WERI-Rb-1 (cell line): ENCODE measurements around the gene BIN1.
A peak's percentile ranks its signal among the peaks of the same experiment; 100 is the strongest.

Experiments used
- DNase-seq: peaks from one replicate; pipeline ENCODE4 v3.0.0-alpha.2; 2020
- H3K27ac ChIP-seq: fragments of 250-450 bp; sonication (Bioruptor Pico); 2 replicates; pipeline ENCODE4 v1.5.1; 2020; ENCODE audit warnings: mild to moderate bottlenecking, moderate library complexity
- H3K27me3 ChIP-seq: fragments of 250-450 bp; sonication (Bioruptor Pico); 2 replicates; pipeline ENCODE4 v1.5.1; 2021; ENCODE audit warnings: mild to moderate bottlenecking, low read depth, moderate library complexity; ENCODE audit not compliant: insufficient read depth, severe bottlenecking
- H3K36me3 ChIP-seq: fragments of 250-450 bp; sonication (Bioruptor Pico); 2 replicates; pipeline ENCODE4 v1.5.1; 2020; ENCODE audit warnings: mild to moderate bottlenecking, moderate library complexity
- H3K4me3 ChIP-seq: 2 replicates; pipeline ENCODE4 v1.5.1; 2011; ENCODE audit warnings: low read depth, mild to moderate bottlenecking, control low read depth, low read length
- H3K9me3 ChIP-seq: fragments of 250-450 bp; sonication (Bioruptor Pico); 2 replicates; pipeline ENCODE4 v1.5.1; 2021; ENCODE audit warnings: mild to moderate bottlenecking, moderate library complexity; ENCODE audit not compliant: severe bottlenecking
- TF ChIP-seq, protein P1 (sequence below): IDR thresholded peaks from 2 replicates; pipeline ENCODE4 v1.5.1; 2011; ENCODE audit warnings: low read depth, mild to moderate bottlenecking, control low read depth, inconsistent platforms, low read length

The BIN1 gene

GRCh38 chr2:127065299-127065939 is 41.5 kb downstream of the BIN1 start:
- Histone ChIP-seq H3K27ac (peak overlapping the region; percentile 98), H3K4me3 (no peak overlapping the region), H3K36me3 (peaks cover 65% of the 10 kb centered on the region), H3K9me3 (no peaks in the 10 kb centered on the region), H3K27me3 (no peaks in the 10 kb centered on the region)
- no peak for DNase-seq
- TF ChIP-seq, protein P1, sequence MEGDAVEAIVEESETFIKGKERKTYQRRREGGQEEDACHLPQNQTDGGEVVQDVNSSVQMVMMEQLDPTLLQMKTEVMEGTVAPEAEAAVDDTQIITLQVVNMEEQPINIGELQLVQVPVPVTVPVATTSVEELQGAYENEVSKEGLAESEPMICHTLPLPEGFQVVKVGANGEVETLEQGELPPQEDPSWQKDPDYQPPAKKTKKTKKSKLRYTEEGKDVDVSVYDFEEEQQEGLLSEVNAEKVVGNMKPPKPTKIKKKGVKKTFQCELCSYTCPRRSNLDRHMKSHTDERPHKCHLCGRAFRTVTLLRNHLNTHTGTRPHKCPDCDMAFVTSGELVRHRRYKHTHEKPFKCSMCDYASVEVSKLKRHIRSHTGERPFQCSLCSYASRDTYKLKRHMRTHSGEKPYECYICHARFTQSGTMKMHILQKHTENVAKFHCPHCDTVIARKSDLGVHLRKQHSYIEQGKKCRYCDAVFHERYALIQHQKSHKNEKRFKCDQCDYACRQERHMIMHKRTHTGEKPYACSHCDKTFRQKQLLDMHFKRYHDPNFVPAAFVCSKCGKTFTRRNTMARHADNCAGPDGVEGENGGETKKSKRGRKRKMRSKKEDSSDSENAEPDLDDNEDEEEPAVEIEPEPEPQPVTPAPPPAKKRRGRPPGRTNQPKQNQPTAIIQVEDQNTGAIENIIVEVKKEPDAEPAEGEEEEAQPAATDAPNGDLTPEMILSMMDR = no peak

GRCh38 chr2:127064642-127065250 is 42.2 kb downstream of the BIN1 start:
- TF ChIP-seq, protein P1 = no peak
- no peaks in the 10 kb centered on the region for H3K27me3 ChIP-seq
- peaks cover 65% of the 10 kb centered on the region for H3K36me3 ChIP-seq
- no peak overlapping the region for H3K4me3 ChIP-seq
- peak; percentile 95 for DNase-seq
- peak overlapping the region; percentile 98 for H3K27ac ChIP-seq
- no peaks in the 10 kb centered on the region for H3K9me3 ChIP-seq

DNA sequence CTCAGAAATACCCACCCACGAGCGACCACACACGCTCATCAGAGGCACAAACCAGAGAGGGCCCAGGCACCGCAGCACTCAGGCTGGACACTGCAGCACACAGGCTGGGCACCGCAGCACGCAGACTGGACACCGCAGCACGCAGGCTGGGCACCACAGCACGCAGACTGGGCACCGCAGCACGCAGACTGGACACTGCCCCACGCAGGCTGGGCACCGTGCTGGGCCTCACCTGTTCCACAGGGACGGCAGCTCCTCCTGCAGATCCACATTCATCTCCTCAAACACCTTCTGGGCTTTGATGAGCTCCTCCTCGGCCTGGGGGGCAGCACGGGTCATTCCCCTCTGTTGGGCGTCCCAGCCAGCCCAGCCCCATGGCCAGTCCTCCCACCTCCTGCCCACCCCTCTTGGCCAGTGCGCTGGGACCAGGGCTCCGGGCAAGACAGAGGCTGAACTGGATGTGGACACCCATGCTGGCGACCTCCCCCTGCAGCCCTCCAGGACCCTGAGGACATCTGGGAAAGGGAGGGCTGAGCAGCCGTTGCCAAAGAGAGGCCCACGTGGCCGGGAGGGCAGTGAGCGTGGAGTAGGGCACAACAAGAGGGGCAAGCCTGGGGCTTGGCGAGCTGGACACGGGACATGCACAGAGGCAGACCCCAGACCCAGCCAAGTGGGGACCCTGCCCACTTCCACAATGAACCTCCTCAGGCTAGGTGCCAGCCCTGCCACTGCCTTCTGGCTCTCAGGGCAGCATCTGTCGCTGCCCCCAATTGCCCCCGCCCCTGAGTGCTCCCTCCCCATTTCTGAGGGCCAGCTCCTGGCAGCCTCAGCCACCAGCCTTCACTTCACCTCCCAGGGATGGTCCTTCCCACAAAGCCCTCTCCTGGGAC is 43.0 kb downstream of the BIN1 start:
- TF ChIP-seq, protein P1 = no peak
- no peak for DNase-seq
- no peaks in the 10 kb centered on the region for H3K27me3 ChIP-seq
- no peaks in the 10 kb centered on the region for H3K9me3 ChIP-seq
- H3K4me3 ChIP-seq = no peak overlapping the region
- peaks cover 58% of the 10 kb centered on the region for H3K36me3 ChIP-seq
- peak overlapping the region; percentile 98 for H3K27ac ChIP-seq

GRCh38 chr2:127061375-127062273 is 45.3 kb downstream of the BIN1 start:
- Histone ChIP-seq H3K9me3 (no peaks in the 10 kb centered on the region), H3K4me3 (no peak overlapping the region), H3K27me3 (no peaks in the 10 kb centered on the region), H3K27ac (no peak overlapping the region), H3K36me3 (peaks cover 55% of the 10 kb centered on the region)
- TF ChIP-seq, protein P1 = no peak
- DNase-seq = no peak

DNA sequence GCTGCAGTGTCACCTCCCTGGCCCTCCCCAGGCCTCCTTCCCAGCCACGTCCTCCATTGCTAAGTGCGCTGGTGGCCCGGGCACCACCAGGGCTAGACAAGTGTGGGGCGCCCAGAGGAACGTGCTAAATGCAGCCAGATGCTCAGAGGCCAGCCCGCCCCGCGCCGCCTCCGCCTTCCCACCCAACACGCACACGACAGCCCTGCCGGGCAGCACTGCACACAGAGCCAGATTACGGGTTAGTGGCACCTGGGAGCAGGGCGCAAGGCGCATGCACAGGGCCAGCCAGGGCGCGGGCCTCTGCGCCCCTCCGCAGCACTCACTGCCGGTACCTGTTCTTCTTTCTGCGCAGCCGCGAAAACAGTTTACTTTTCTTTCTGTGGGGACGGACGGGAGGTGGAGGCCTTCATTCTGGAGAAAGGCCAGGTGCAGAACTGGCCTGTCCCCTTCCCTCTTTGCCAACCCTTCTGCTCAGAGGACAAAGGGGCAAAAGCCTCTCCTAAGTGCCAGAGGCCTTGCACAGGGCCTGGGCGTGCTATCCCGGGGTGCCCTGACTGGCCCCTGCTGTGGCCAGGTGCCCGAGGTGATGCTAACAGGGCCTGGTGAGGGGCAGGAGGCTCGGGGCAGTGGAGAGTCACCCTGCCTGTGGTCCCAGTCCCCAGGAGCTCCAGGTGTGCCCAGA is 46.5 kb downstream of the BIN1 start:
- Histone ChIP-seq H3K27ac (no peak overlapping the region), H3K27me3 (no peaks in the 10 kb centered on the region), H3K36me3 (peaks cover 44% of the 10 kb centered on the region), H3K9me3 (no peaks in the 10 kb centered on the region), H3K4me3 (no peak overlapping the region)
- TF ChIP-seq, protein P1 = no peak
- DNase-seq = no peak
